GM21515 (cell line): ENCODE measurements around the gene C10orf71.

ENCODE experiments used
- ATAC-seq: cut with Tn5 transposase; IDR thresholded peaks from one replicate; pipeline ENCODE4 v1.9.1; 2021; ENCODE audit not compliant: unreplicated experiment

C10orf71 gene

GRCh38 chr10:49359349-49360270 lies 60.6 kb downstream of the C10orf71 start:
- no peak for ATAC-seq

GRCh38 chr10:49360271-49361177 lies 61.6 kb downstream of the C10orf71 start:
- ATAC-seq, result no peak

GRCh38 chr10:49361178-49361554 lies 62.2 kb downstream of the C10orf71 start:
- ATAC-seq, result no peak

- ATAC-seq, result no peak
These were observed 63.0 kb downstream of the C10orf71 start for GRCh38 chr10:49361735-49362568.

- peak; percentile 95 for ATAC-seq
These were observed 63.8 kb downstream of the C10orf71 start for GRCh38 chr10:49362596-49363260.

- ATAC-seq, result no peak
These were observed 64.5 kb downstream of the C10orf71 start for GRCh38 chr10:49363309-49364031.

GRCh38 chr10:49364051-49364450 lies 65.1 kb downstream of the C10orf71 start:
- ATAC-seq, result no peak

- no peak for ATAC-seq
These were observed 65.8 kb downstream of the C10orf71 start for GRCh38 chr10:49364747-49365146.

- no peak for ATAC-seq
These were observed 66.3 kb downstream of the C10orf71 start for GRCh38 chr10:49365275-49365674.

- ATAC-seq, result no peak
These were observed 66.9 kb downstream of the C10orf71 start for GRCh38 chr10:49365675-49366415.

GRCh38 chr10:49366460-49366859 lies 67.5 kb downstream of the C10orf71 start:
- no peak for ATAC-seq

GRCh38 chr10:49367600-49367999 lies 68.6 kb downstream of the C10orf71 start:
- no peak for ATAC-seq

- no peak for ATAC-seq
These were observed 69.3 kb downstream of the C10orf71 start for GRCh38 chr10:49368256-49368655.

GRCh38 chr10:49369216-49370162 lies 70.5 kb downstream of the C10orf71 start:
- ATAC-seq, result no peak

GRCh38 chr10:49370326-49371100 lies 71.5 kb downstream of the C10orf71 start:
- ATAC-seq, result no peak

GRCh38 chr10:49371967-49372366 lies 73.0 kb downstream of the C10orf71 start:
- ATAC-seq, result no peak

- ATAC-seq, result no peak
These were observed 74.4 kb downstream of the C10orf71 start for GRCh38 chr10:49373361-49373760.
